Activated naive CD4-positive, alpha-beta T cell treated with anti-CD3 and anti-CD28 coated beads, Interleukin-2, amount 10 ng/mL, durations not matched to agents 7 days and 5 days (primary cell): ENCODE results near the gene SPAG6.

Source experiments
- CTCF ChIA-PET: fragments of 350-600 bp; sonication (Branson Sonifier 250); formaldehyde crosslinking; loops from one replicate; lab custom pipeline; 2021; ENCODE audit warnings: antibody characterized with exemption; lab: Charles Lee
- DNase-seq: peaks from one replicate; pipeline ENCODE4 v3.0.0-alpha.2; 2020
- H3K27ac Mint-ChIP-seq: one replicate; pipeline ENCODE4 v1.8.0; 2021; ENCODE audit warnings: mild to moderate bottlenecking, moderate library complexity, mixed read lengths
- H3K27me3 Mint-ChIP-seq: one replicate; pipeline ENCODE4 v1.8.0; 2021; ENCODE audit warnings: mild to moderate bottlenecking, mixed read lengths
- H3K36me3 Mint-ChIP-seq: one replicate; pipeline ENCODE4 v1.8.0; 2021; ENCODE audit warnings: mixed read lengths
- H3K4me1 Mint-ChIP-seq: one replicate; pipeline ENCODE4 v1.8.0; 2021; ENCODE audit warnings: mixed read lengths
- H3K4me3 Mint-ChIP-seq: one replicate; pipeline ENCODE4 v1.8.0; 2021; ENCODE audit warnings: mild to moderate bottlenecking, moderate library complexity, mixed read lengths
- H3K9me3 Mint-ChIP-seq: one replicate; pipeline ENCODE4 v1.8.0; 2021; ENCODE audit warnings: mixed read lengths

The SPAG6 gene

GRCh38 chr10:22317771-22318565, 27.3 kb upstream of the SPAG6 start:
- Mint-ChIP-seq H3K4me3 (peak overlapping the region; percentile 55), H3K9me3 (no peaks in the 10 kb centered on the region), H3K27ac (peak overlapping the region; percentile 33), H3K27me3 (peaks cover 40% of the 10 kb centered on the region), H3K36me3 (peaks cover 15% of the 10 kb centered on the region), H3K4me1 (peaks cover 50% of the 10 kb centered on the region)
- DNase-seq = no peak
- CTCF ChIA-PET = interaction anchor here (0.6 kb wide), 1 partner anchor 62 kb away, joined by 5 read pairs; no protein-coding TSS in a partner anchor

- Mint-ChIP-seq H3K9me3 (no peaks in the 10 kb centered on the region), H3K27me3 (peaks cover 44% of the 10 kb centered on the region), H3K36me3 (peaks cover 15% of the 10 kb centered on the region), H3K4me3 (no peak overlapping the region), H3K27ac (no peak overlapping the region), H3K4me1 (peaks cover 58% of the 10 kb centered on the region)
- CTCF ChIA-PET = interaction anchor here (1.0 kb wide), 1 partner anchor 22 kb away, joined by 3 read pairs; no protein-coding TSS in a partner anchor
- no peak for DNase-seq
These were observed 26.5 kb upstream of the SPAG6 start for GRCh38 chr10:22318772-22319171.

- peaks cover 15% of the 10 kb centered on the region for H3K36me3 Mint-ChIP-seq
- no peaks in the 10 kb centered on the region for H3K9me3 Mint-ChIP-seq
- no peak for DNase-seq
- peaks cover 52% of the 10 kb centered on the region for H3K27me3 Mint-ChIP-seq
- no peak overlapping the region for H3K27ac Mint-ChIP-seq
- CTCF ChIA-PET = interaction anchor here (0.6 to 1.0 kb wide), 2 partner anchors 21 to 65 kb away, joined by 3 read pairs; no protein-coding TSS in a partner anchor
- peaks cover 66% of the 10 kb centered on the region for H3K4me1 Mint-ChIP-seq
- peak overlapping the region; percentile 83 for H3K4me3 Mint-ChIP-seq
These were observed 25.7 kb upstream of the SPAG6 start for GRCh38 chr10:22319547-22319979.

- H3K27me3 Mint-ChIP-seq = peaks cover 57% of the 10 kb centered on the region
These were observed 25.2 kb upstream of the SPAG6 start for GRCh38 chr10:22319980-22320558.

GRCh38 chr10:22320591-22321155, 24.6 kb upstream of the SPAG6 start, which contains the start of gene BMI1:
Gene BMI1, plus strand, starts transcription at chr10:22321099. Its CDS starts 5,351 bp downstream, at chr10:22326450.
- peak; percentile 67 for DNase-seq
- Mint-ChIP-seq H3K4me3 (peak within 1 kb of the TSS; percentile 83), H3K9me3 (no peaks in the 10 kb centered on the region), H3K27me3 (peaks cover 60% of the 10 kb centered on the region), H3K27ac (peak within 1 kb of the TSS; percentile 89), H3K36me3 (peaks cover 15% of the 10 kb centered on the region), H3K4me1 (peaks cover 61% of the 10 kb centered on the region)
- CTCF ChIA-PET = no interaction called here

More at GRCh38 chr10:22319980-22320558, 25.2 kb upstream of the SPAG6 start:
- DNase-seq = no peak
- Mint-ChIP-seq H3K27ac (peak overlapping the region; percentile 89), H3K9me3 (no peaks in the 10 kb centered on the region), H3K4me3 (peak overlapping the region; percentile 83), H3K36me3 (peaks cover 15% of the 10 kb centered on the region), H3K4me1 (peaks cover 66% of the 10 kb centered on the region)
- CTCF ChIA-PET = interaction anchor here (0.6 kb wide), 1 partner anchor 65 kb away, joined by 3 read pairs; no protein-coding TSS in a partner anchor

- H3K4me1 Mint-ChIP-seq = peaks cover 67% of the 10 kb centered on the region
- H3K27ac Mint-ChIP-seq = peak overlapping the region; percentile 81
- peak; percentile 72 for DNase-seq
- H3K9me3 Mint-ChIP-seq = no peaks in the 10 kb centered on the region
- H3K36me3 Mint-ChIP-seq = peaks cover 17% of the 10 kb centered on the region
- peaks cover 64% of the 10 kb centered on the region for H3K27me3 Mint-ChIP-seq
- CTCF ChIA-PET = no interaction called here
- H3K4me3 Mint-ChIP-seq = peak overlapping the region; percentile 78
These were observed 24.0 kb upstream of the SPAG6 start for GRCh38 chr10:22321156-22321923.

- Mint-ChIP-seq H3K27me3 (peaks cover 61% of the 10 kb centered on the region), H3K9me3 (no peaks in the 10 kb centered on the region), H3K4me1 (peaks cover 67% of the 10 kb centered on the region), H3K4me3 (peak overlapping the region; percentile 78), H3K36me3 (peaks cover 20% of the 10 kb centered on the region), H3K27ac (peak overlapping the region; percentile 73)
- DNase-seq = no peak
- CTCF ChIA-PET = interaction anchor here (1.0 to 1.5 kb wide), 2 partner anchors 9 to 10 kb away, joined by 3 to 4 read pairs; no protein-coding TSS in a partner anchor
These were observed 23.2 kb upstream of the SPAG6 start for GRCh38 chr10:22321924-22322640.

- H3K36me3 Mint-ChIP-seq = peaks cover 23% of the 10 kb centered on the region
- CTCF ChIA-PET = interaction anchor here (1.0 to 1.5 kb wide), 2 partner anchors 8 to 9 kb away, joined by 3 to 4 read pairs; no protein-coding TSS in a partner anchor
- peak overlapping the region; percentile 78 for H3K4me3 Mint-ChIP-seq
- DNase-seq = no peak
- no peaks in the 10 kb centered on the region for H3K9me3 Mint-ChIP-seq
- peaks cover 60% of the 10 kb centered on the region for H3K4me1 Mint-ChIP-seq
- peak overlapping the region; percentile 73 for H3K27ac Mint-ChIP-seq
- peaks cover 61% of the 10 kb centered on the region for H3K27me3 Mint-ChIP-seq
These were observed 22.6 kb upstream of the SPAG6 start for GRCh38 chr10:22322641-22323160.

- CTCF ChIA-PET = interaction anchor here (1.5 kb wide), 1 partner anchor 8 kb away, joined by 4 read pairs; no protein-coding TSS in a partner anchor
- Mint-ChIP-seq H3K27me3 (peaks cover 61% of the 10 kb centered on the region), H3K36me3 (peaks cover 17% of the 10 kb centered on the region), H3K27ac (no peak overlapping the region), H3K9me3 (no peaks in the 10 kb centered on the region), H3K4me3 (no peak overlapping the region), H3K4me1 (peaks cover 52% of the 10 kb centered on the region)
- no peak for DNase-seq
These were observed 21.6 kb upstream of the SPAG6 start for GRCh38 chr10:22323538-22324305.

- H3K36me3 Mint-ChIP-seq = peaks cover 18% of the 10 kb centered on the region
- H3K9me3 Mint-ChIP-seq = no peaks in the 10 kb centered on the region
- H3K4me3 Mint-ChIP-seq = peak overlapping the region; percentile 84
- DNase-seq = no peak
- peaks cover 50% of the 10 kb centered on the region for H3K4me1 Mint-ChIP-seq
- peaks cover 56% of the 10 kb centered on the region for H3K27me3 Mint-ChIP-seq
- CTCF ChIA-PET = interaction anchor here (1.1 kb wide), 1 partner anchor 14 kb away, joined by 3 read pairs; no protein-coding TSS in a partner anchor
- H3K27ac Mint-ChIP-seq = no peak overlapping the region
These were observed 20.9 kb upstream of the SPAG6 start for GRCh38 chr10:22324413-22324812.

- peaks cover 52% of the 10 kb centered on the region for H3K27me3 Mint-ChIP-seq
- peak overlapping the region; percentile 75 for H3K27ac Mint-ChIP-seq
- DNase-seq = no peak
- peaks cover 45% of the 10 kb centered on the region for H3K4me1 Mint-ChIP-seq
- H3K9me3 Mint-ChIP-seq = no peaks in the 10 kb centered on the region
- H3K36me3 Mint-ChIP-seq = peaks cover 20% of the 10 kb centered on the region
- H3K4me3 Mint-ChIP-seq = peak overlapping the region; percentile 84
- CTCF ChIA-PET = interaction anchor here (1.1 kb wide), 1 partner anchor 14 kb away, joined by 3 read pairs; no protein-coding TSS in a partner anchor
These were observed 20.4 kb upstream of the SPAG6 start for GRCh38 chr10:22324893-22325271.
